GM18508 (cell line): Measurements from ENCODE around the gene AP1S3.

Experiments
- ATAC-seq: cut with Tn5 transposase; IDR thresholded peaks from one replicate; pipeline ENCODE4 v1.9.1; 2021; ENCODE audit warnings: moderate number of reproducible peaks; ENCODE audit not compliant: insufficient read depth, unreplicated experiment

Gene AP1S3

DNA sequence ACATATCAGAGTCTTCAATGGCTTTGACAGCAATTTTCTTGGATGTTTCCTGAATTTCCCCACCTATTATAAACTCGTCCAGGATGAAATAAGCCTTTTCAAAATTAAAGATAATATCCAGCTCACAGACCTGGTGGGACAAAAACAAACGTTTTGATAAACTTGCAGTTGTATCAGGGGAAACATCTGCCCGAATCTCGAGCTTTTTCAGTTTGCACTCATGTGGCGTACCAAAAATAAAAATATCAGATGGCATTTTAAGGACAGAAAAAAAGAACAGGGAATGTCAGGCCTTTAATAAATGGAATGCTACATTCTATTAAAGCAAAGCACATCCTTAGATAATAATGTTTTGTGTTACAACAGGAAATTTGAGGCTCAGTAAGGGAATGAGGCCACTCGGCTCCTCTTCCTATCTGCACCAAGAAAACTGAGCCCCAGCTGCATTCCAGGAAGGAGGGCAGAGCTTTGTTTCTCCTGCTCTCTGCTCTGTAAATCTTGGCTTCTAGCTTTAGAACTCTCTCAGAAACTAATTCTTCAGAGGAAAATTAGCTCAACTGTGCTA, 72.1 kb downstream of the AP1S3 start:
- ATAC-seq = no peak

DNA sequence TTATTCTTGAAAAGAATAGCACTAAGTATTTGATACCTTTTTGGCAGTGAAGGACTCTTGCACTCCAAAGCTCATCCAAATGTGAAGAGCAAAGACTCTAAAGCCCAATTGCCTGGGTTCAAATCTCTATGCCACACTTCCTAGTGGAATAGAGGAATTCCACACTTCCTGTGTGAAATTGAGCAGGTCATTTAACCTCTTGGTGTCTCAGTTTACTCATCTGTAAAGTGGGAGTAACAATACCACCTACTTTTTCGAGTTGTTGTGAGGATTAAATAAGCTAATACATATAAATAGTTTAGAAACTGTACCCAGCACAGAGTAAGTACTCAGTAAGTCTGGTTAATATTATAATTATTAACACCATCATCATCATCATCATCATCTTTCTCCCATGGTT, 72.6 kb downstream of the AP1S3 start:
- no peak for ATAC-seq

DNA sequence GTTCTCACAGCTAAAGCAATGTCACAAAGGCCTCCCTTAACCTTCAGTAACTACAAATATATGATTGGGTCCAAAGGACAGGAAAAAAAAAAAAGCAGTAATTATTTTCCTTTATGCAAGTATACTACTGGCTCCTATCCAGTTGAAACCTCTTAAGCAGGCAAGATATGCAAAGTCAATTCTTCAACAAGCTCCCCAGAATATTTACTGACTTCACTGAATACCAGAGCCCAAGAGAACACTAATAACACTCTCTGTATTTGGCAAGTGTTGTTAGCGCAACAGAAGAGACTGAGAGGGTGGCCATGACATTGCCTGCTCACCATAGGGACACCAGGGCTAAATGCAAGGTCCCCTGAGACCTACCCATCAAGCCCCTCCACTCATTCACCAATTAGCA, 74.5 kb downstream of the AP1S3 start:
- no peak for ATAC-seq

DNA sequence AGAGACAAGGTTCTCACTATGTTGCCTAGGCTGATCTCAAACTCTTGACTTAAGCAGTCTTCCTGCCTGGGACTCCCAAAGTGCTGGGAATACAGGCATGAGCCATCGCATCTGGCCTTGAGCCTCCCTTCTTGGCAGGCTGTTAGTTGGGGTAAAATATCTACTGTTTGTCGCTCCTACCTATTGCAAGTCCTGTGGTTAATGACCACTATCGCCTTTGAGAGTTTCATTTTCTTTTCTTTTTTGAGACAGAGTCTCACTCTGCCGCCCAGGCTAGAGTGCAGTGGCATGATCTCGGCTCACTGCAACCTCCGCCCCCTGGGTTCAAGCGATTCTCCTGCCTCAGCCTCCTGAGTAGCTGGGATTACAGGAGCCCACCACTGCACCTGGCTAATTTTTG, 75.6 kb downstream of the AP1S3 start:
- peak; percentile 70 for ATAC-seq

DNA sequence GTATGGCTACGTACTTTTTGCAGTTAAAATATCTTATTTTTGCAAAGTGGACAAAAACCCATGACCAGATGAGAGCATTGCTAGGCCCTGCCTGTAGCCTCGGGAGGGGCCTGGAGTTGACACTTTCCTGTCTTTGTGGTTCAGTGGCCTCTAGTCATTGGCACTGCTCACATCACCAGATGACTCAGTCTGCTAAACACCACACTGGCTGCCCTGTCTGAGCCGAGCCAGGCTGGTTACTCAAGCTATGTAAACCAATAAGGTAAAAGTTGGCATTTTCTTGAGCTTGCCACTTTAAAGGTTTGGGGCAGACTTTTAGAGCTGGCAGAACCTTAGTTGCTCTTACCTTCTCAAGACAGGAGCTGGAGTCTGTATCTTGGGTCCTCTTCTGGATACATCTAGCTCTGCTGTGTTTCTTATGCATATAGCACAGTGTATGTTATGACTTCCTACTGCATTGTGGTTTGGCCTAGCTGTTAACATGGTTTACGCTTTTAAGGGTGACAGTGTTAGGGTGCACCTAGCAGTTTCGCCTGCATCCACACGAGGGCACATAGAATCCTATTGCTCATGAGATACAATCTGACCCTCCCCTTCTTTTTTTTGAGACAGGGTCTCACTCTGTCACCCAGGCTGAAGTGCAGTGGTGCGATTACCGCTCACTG, 76.4 kb downstream of the AP1S3 start:
- peak; percentile 74 for ATAC-seq

DNA sequence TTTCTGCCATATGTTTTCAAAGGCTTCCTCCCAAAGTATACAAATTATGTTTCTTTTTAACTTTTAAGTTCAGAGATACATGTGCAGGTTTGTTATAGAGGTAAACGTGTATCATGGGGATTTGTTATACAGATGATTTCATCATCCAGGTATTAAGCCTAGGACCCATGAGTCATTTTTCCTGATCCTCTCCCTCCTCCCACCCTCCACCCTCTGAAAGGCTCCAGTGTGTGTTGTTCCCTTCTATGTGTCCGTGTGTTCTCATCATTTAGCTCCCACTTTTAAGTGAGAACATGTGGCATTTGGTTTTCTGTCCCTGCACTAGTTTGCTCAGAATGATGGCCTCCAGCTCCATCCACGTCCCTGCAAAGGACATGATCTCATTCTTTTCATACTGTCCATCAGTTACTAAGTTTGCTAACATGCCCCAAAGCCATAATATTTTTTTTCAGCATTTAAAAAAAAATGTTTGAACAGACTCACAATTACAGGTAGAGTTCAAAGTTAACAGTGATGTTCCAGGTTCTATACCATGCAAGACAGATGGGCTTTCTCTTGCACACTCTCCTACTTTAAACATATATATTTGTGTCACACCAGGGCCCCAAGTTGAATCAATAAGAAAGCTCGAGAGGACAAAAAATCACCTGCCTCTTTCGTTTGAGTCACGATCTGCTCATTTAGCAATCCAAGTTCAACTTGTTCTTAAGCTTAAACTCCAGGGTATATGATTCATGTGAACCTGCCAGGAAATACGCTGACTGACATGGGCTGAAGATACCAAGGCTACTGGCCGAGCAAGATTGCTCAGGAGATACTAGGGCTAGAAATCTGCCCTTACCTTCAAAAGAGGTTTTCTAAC, 77.6 kb downstream of the AP1S3 start:
- ATAC-seq = no peak

DNA sequence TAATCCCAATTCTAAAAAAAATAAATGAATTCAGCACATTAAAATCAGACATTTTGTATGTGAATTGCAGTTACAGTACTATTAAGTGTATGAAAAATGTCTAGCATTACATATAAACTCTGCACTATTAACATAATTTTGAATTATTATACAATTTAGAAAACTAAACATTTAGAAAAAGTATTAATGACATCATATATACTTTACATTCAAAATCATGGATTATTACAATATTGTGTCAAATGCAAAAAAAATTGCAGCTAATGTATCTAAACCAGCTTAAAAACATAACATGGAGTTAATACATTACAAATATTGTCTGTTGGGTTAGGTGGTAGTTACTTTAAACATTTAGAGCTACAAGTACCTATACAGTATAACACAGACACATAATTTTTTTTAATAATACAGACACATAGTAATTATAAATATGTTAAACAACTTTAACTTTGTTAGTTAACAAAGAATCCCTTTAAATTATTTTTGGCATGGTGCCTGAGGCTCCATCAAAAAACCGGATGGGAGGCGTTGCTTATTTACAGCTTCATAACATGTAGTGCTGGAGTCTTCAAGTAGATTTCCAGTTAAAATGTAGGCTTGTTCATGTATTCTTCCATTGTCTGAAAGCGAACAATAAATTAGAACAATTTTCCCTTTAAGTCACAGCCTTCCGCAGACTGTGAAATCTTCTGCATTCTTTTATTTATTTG, 79.1 kb downstream of the AP1S3 start:
- ATAC-seq = no peak

DNA sequence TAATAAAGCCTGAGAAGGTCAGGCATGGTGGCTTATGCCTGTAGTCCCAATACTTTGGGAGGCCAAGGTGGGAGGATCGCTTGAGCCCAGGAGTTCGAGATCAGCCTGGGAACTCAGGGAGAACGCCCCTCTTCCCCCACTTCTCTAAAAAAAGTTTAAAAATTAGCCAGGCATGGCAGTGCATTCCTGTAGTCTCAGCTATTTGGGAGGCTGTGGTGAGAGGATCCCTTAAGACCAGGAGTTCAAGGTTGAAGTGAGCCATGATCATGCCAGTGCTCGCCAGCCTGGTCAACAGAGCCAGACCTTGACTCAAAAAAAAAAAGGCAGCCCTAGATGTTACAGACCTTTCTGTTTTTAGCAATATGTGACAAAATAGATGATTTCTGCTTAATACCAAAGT, 83.4 kb downstream of the AP1S3 start:
- no peak for ATAC-seq

DNA sequence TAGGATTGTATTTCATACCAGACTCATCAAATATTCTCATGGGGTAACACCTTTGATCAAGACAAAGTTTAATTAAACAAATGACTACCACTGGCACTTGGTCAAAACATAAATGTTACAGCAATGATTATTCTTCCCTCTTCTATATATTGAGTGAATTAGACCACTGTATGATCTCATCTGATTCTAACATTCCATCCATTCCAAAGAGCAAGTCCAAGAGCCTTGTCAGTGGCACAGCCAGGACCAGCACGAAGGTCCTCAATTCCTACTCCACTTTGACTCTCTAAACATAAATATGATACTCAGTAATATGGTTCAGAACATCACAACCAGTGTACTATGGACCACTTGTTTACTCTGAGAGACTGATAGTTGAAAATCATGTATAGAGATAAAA, 86.4 kb downstream of the AP1S3 start:
- no peak for ATAC-seq

DNA sequence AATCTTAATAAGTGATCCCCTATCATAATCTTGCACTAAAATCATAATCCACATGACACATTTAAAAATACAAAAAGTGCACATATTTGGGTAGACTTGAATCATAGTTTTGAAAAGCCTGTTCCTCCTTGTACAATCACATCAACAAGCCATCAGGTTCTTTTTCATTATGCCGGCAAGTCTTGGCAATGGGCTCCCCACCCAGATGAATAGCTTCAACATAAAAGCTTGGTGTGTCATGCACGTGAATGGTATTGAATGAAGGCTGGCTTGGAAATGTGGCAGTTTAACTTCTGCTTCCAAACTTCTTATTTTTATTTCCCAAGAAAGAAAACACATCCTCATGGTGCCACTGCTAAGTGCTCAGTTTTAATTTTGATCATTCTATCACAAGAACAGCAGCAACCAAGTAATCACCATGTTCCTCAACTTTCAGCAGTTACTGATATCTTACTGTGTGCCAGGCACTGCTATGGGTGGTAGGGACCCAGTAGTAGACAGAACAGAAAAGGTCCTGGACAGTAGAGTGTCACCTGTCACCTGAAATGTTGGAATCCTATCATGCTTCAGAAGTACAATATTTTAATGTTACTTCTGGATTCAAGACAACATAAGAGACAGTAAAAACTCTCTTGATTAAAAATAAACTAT, 89.9 kb downstream of the AP1S3 start:
- no peak for ATAC-seq

DNA sequence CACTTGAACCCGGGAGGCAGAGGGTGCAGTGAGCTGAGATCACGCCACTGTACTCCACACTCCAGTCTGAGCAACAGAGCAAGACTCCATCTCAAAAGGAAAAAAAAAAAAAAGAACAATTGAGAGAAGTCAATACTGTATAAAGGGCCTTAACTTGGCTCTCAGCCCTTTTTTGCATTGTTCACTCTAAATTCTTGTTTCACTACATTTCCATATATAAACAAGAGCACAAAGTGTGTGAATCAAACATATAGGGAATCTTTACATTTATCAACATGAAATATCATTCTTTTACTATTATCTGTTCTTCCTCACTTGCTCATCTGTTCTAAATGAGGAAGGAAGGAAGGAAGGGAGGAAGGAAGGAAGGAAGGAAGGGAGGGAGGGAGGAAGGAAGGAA, 90.8 kb downstream of the AP1S3 start:
- no peak for ATAC-seq

DNA sequence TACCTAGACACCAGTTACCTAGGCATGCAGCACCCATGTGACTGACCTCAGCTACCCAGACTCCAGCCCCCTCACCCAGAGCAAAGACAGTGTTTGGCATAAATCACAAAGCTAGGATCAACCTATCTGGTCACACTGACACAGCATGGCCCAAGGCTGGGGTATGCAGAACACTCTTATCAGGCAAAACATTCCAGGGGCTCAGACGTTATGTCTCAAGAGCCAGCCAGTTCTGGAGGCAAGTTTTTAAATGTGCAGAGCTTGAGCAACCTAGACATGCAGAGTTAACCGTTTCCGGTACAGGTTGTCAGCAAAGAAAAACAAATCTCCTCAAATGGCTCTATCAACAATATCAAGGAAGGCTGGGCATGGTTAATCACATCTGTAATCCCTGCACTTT, 92.8 kb downstream of the AP1S3 start:
- ATAC-seq = no peak

DNA sequence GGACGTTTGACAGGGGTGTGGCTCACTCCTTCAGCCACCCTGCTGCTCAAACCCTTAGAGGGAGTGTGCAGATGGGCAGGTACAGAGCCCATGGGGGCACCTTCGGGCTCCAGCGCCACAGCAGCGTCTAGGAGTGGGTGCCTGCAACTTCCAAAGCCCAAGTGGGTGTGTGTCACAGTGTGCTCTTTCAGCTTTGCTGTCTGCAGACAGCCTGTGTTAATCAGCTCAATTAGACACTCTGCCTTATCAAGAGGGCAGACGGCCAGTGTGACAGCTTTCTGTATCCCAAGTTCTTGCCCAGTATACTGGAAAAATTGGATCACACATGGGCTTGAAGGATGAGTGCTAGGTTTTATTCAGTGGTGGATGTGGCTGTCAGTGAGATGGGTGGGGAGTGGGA, 96.7 kb downstream of the AP1S3 start:
- no peak for ATAC-seq

DNA sequence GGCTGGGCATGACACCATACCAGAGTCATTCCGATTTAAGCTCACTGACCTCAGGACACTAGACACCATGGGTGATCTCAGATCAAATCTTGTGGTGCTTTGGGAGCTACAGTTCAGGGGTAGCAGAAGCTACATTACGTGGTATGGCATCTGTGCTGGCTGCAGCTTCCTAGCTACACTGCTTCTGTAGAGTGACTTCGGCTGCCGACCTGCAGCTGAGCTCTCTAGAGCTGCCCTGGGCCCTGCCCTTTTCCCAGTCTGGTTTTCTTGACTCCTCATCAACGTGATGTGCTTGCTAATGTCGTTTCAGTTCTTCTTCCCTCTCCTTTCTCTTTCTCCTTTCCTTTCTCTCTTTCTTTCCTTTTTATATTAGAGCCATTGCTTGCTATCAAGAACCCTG, 100.2 kb downstream of the AP1S3 start:
- no peak for ATAC-seq

DNA sequence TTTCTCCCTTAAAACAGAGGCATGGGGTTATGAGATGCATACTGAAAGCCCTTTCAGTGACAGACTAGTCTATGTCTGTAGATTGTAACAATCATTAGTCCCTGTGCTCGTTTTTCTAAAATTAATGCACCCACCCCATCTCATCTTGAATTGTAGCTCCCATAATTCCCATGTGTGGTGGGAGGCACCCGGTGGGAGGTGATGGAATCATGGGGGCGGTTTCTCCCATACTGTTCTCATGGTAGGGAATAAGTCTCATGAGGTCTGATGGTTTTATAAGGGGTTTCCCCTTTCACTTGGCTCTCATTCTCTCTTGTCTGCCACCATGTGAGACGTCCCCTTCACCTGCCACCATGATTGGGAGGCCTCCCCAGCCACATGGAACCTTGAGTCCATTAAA, 100.9 kb downstream of the AP1S3 start:
- no peak for ATAC-seq

DNA sequence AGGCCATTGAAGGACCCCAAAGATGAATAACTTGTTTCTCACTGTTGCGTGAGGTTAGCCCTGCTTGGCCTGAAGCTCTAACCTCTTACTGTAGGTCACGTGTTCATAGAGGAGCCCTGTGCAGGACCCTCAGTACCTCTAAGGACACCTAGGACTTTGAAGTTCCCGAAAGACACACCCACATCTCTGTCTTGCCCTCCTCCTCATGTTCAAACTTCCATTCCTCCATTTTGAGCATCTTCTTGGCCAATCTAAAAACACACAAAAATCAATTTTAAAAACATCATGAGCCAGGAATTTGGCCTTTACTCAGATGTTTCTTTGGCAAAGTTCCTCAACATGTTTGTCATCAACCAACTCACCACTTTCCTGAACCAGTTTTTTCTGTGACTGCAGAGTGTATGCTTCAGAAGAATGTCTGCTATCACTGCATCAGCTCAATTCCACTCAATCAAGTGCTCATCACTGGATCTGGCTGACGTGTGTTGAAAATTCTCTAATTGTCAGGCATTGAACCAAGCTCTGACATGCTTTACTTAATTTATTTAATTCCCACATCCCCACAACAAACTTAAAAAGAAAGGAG, 101.6 kb downstream of the AP1S3 start:
- no peak for ATAC-seq

DNA sequence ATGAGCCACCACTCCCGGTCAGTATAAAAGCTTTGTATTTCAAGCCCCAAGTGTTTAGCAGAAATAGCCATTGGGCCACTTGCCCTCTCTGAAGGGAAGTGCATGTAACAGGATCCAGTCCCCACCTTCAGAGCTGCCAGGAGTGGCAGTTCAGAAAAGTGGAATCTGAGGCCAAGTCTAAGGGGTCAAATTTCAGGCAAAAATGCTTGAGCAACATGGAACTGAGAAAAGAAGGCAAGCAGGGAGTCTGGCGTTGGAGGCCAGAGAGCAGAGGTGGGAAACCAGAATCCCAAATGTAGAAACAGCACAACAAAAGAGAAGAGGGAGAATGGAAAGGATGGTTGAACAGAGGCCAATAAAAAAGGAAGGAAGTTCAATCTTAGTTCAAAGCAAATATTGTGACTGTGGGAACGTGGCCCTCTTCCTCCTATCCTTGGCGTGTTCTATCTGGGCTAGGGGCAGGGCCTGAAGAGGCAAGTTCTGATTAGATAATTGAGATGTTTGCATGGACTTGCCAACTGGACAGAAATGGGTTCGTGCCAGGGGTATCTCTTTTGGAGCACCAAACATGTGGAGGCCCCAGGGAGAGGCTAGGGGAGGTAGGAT, 102.2 kb downstream of the AP1S3 start:
- ATAC-seq = no peak

DNA sequence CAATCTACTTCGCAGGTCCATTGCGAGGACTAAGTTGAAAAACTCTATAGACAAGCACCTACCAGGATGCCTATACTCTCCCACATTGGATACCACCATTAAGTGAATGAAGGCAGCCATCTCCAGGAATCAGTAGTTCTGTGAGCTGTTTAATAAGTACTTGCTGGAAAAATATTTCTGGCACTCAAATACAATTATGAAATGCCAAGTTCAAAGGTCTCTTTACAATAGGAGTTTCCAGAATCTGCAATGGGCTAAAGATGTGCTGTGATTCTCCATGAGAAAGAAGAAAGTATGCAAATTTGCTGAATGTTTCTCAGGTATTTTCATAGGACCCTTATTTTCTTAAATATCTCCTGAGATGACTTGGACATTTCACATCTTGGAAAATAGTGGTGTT, 103.0 kb downstream of the AP1S3 start:
- ATAC-seq = no peak

DNA sequence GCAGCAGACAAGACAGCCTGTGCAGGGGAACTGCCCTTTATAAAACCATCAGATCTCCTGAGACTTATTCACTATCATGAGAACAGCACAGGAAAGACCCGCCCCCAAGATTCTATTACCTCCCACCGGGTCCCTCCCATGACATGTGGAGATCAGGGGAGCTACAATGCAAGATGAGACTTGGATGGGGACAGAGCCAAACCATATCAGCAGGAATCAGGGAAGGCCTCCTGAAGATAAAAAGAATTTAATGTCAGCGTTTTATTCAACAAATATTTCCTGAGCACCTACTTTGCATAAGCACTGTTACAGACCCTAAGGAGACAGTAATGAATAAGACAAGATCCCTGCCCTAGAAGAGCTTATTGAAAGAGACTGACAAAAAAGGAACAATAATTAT, 105.0 kb downstream of the AP1S3 start:
- ATAC-seq = no peak

DNA sequence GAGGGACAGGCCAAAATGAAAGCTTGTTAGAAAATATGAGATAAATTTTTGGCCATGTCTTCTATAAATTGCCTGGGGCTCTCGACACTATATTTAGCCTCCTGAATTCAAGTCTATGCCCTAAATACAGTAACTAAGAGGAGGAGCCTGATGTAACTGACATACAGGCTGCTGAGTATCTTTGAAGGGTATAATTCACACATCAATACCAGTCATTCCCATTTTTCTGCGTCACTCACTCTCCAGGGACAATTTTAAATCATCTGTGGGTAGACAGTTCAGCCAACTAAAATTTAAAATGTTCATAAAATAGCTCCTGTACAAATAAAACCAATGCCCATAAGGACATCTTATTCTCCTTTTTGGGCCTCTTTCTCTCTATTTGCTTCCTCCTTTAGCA, 105.9 kb downstream of the AP1S3 start:
- ATAC-seq = no peak
